Measurements from ENCODE around the gene BTBD8.

The BTBD8 gene

DNA sequence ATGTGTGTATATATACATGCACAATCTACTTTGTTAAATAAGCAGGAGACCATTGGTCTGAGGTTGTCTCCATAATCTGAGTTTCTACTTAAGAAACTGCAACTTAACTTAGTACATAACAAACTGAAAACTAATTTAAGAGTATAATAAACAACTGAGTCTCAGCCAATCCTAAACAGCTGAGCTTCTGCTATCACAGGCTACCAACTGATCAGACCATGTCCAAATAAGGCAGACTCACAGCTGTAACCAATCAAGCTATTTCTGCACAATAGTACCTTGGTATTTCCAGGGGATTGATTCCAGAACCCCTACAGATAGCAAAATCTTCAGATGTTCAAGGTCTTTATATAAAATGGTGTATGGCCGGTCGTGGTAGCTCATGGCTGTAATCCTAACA lies 111.6 kb downstream of the BTBD8 start:
- no peak for DNase-seq (ENCODE audit: low read depth in 3 of 3)

DNA sequence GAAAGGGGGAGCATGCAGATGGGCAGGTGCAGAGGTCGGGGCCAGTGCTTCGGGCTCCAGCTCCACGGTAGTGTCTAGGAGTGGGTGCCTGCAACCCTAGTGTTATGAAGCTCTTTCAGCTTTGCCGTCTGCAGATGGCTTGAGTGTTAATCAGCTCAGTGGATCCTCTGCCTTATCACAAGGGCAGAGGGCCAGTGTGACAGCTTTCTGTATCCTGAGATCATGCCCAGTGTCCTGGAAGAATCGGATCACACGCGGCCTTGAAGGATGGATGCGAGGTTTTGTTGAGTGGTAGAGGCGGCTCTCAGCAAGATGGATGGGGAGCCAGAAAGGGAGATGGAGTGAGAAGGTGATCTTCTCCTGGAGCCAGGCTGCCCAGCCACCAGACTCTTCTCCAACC lies 112.1 kb downstream of the BTBD8 start:
- DNase-seq (ENCODE audit: low read depth in 3 of 3) = no peak

- DNase-seq (ENCODE audit: low read depth in 3 of 3) = no peak
Measured at GRCh38 chr1:92194511-92194910, 114.4 kb downstream of the BTBD8 start.

- DNase-seq (ENCODE audit: low read depth in 3 of 3) = no peak
Measured at GRCh38 chr1:92201973-92202372, 121.8 kb downstream of the BTBD8 start.

DNA sequence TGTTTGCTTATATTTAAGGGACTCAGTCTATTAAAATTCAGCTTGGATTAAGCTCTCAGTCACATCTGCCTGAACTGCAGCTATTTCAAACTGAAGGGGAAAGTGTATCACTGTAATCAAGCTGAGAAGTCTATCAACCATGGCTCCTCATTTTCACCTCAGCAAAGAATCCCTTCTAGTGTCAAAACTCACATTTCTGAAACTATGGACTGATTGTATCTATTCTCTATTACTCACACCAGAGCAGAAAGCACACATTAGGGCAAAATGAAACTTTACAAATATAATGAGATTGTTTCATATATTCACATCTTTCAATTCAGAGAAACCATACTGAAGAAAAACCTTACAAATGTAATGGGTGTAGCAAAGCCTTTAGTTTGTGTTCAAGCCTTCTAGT lies 123.0 kb downstream of the BTBD8 start:
- DNase-seq (ENCODE audit: low read depth in 3 of 3) = no peak

DNA sequence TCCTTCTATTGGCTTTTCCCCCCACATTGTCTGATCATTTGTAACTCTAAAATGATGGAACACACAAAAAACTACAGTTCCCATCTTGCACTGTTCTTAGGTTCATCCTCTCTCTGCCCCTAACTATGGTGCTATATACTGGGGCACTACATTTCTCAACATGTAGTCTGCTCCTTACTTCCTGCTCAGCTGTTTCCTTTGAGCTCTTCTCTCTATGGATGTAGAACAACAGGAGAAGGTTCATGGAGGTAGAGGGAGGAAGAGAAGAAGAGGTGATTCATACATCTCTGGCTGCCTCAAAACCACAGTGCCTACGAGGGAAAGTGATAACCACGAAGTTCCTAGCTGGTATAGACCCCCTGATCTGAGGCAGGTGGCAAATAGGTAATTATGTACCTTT lies 130.6 kb downstream of the BTBD8 start:
- no peak for DNase-seq (ENCODE audit: low read depth in 3 of 3)

DNA sequence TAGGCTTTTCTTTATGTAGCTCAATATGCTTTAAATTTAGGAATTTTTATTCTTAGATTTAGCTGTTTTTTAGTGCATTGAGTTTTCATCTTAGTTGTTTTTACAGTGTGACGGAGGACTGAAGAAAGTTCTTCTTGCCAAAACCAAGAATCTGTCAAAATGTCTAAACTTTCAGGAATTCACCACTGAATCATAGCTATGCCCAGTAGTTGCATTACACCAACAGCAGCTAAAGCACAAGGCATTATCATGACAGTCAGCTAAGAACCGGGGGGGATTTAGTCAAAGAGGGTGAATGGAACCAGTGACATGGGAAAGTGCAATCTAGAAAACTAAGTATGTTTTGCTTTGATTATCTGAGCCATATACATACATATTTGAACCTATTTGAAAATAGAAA lies 131.0 kb downstream of the BTBD8 start:
- no peak for DNase-seq (ENCODE audit: low read depth in 3 of 3)

- no peak for DNase-seq (ENCODE audit: low read depth in 3 of 3)
Measured at GRCh38 chr1:92217721-92218120, 137.6 kb downstream of the BTBD8 start, which contains the start of gene C1orf146. C1orf146 (plus strand) TSS chr1:92217915; CDS start chr1:92231421, 13,506 bp downstream.

DNA sequence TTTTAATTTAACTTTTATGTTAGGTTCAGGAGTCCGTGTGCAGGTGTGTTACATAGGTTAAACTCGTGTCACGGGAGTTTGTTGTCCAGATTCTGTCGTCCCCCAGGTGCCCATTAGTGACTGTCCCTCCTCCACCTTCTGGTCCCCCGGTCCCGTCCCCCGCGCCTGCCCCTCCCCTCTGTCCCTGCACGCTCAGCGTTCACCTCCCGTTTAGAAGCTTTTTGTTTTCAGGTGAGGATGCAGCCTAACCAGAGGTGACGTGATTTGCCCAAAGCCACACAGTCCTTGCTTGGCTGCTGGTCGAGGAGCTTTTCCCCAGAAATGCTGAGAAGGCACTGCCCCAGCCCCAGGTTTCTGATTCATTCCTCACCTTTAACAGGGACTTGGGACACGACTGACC lies 138.4 kb downstream of the BTBD8 start:
- DNase-seq (ENCODE audit: low read depth in 3 of 3) = no peak

GRCh38 chr1:92219028-92219427 lies 138.9 kb downstream of the BTBD8 start:
- no peak for DNase-seq (ENCODE audit: low read depth in 3 of 3)

GRCh38 chr1:92228401-92228800 lies 148.3 kb downstream of the BTBD8 start:
- no peak for DNase-seq (ENCODE audit: low read depth in 3 of 3)

- DNase-seq (ENCODE audit: low read depth in 3 of 3) = no peak
Measured at GRCh38 chr1:92230736-92231135, 150.6 kb downstream of the BTBD8 start.
